ENCODE results near the gene UBE3C.

The UBE3C gene

DNA sequence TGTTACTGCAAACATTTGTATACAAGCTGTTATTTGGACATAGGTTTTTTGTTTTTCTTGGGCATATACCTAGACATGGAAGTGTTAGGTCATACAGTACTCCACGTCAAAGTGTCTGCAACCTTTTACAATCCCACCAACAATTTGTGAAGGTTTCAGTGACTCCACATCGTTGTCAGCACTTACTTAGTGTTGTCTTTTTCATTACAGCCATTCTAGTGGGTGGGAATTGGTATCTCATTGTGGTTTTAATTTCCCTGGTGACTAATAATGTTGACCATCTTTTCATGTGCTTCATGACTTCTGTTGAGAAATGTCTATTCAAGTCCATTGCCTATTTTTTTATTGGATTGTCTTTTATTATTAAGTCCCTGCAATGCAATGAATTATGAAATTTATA is 95.0 kb downstream of the UBE3C start:
- Histone ChIP-seq H3K27ac (ENCODE audit: low read depth, low read length) (no peak overlapping the region), H2AFZ (ENCODE audit: low read length, unreplicated experiment) (no peak overlapping the region), H3K36me3 (ENCODE audit: insufficient read depth, low read length) (peaks cover 19% of the 10 kb centered on the region)

DNA sequence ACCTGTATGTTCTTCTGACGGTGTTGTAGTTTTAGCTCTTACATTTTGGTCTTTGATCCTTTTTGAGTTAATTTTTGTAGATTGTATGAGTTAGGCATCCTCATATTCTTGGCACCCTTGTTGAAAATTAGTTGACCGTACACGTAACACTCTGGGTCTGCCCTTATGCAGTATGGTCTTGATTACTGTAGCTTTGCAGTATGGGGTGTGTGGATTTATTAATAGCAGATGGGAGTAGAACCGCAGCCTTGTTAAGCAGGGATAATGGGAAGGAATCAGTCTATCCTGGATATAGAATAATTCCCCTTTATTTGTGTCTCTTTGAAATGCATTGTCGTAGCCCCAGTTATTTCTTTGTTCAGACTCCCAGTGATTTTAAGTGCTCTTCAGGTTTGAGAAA is 95.5 kb downstream of the UBE3C start:
- no peak overlapping the region for H2AFZ ChIP-seq (ENCODE audit: low read length, unreplicated experiment)
- peaks cover 9% of the 10 kb centered on the region for H3K79me2 ChIP-seq (ENCODE audit: control insufficient read depth, insufficient read depth, low read length, unreplicated experiment)
- peaks cover 22% of the 10 kb centered on the region for H3K4me1 ChIP-seq (ENCODE audit: control insufficient read depth, insufficient read depth, low read length, unreplicated experiment)
- no peak overlapping the region for H3K4me3 ChIP-seq (ENCODE audit: low read depth, low read length)
- no peak overlapping the region for H3K27ac ChIP-seq (ENCODE audit: low read depth, low read length)
- H3K36me3 ChIP-seq (ENCODE audit: insufficient read depth, low read length), result peaks cover 19% of the 10 kb centered on the region
- no peaks in the 10 kb centered on the region for H3K27me3 ChIP-seq (ENCODE audit: insufficient read depth, low read length)

More for the DNA sequence above, 95.0 kb downstream of the UBE3C start:
- no peaks in the 10 kb centered on the region for H3K27me3 ChIP-seq (ENCODE audit: insufficient read depth, low read length)
- H3K4me1 ChIP-seq (ENCODE audit: control insufficient read depth, insufficient read depth, low read length, unreplicated experiment), result peaks cover 22% of the 10 kb centered on the region
- H3K4me3 ChIP-seq (ENCODE audit: low read depth, low read length), result no peak overlapping the region
- peaks cover 9% of the 10 kb centered on the region for H3K79me2 ChIP-seq (ENCODE audit: control insufficient read depth, insufficient read depth, low read length, unreplicated experiment)

DNA sequence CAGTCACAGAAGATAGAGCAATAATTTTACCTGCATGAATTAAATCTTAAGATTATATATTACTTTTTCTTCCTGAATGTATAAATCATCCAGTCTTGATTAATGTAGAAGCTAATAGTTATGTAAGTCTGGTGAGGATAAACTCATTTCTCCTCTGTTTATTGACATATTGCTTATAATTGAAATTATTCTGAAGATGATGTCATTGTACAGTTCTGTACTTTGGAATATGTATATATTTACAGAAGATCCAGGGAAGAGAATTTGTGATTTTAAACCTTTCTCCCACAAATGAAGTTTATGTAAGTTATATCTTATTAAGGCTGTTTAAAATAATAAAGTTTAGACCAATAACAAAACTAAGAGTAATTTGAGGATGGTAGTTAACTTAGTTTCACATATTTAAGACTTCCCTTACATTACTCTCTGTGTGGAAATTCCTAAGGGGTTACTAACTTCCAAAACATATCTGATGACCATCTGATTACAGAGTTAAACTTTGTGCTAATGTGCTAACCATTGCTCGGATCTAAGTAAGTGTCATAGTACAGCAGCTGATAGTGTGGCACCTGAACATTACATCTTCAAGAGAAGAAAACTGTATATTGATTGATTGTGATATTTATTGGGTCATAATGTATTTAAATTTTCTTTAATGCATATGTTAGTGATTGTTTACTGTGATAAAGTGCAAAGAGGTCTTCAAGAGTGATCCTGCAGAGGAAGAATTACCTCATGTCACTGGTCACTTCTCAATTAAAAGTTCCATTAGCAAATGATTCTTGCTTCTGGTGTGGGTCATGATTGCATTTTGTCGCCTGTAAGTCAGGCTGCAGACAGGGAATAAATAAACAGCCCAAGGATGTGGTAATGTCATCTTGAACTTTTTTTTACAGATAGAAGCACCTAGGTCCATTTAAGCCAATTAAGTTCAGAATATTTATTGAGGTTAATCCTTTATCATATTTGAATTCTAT is 96.9 kb downstream of the UBE3C start:
- Histone ChIP-seq H3K27ac (ENCODE audit: low read depth, low read length) (peak overlapping the region; percentile 36), H3K79me2 (ENCODE audit: control insufficient read depth, insufficient read depth, low read length, unreplicated experiment) (peaks cover 9% of the 10 kb centered on the region), H3K36me3 (ENCODE audit: insufficient read depth, low read length) (peaks cover 19% of the 10 kb centered on the region), H3K4me1 (ENCODE audit: control insufficient read depth, insufficient read depth, low read length, unreplicated experiment) (peaks cover 22% of the 10 kb centered on the region), H3K27me3 (ENCODE audit: insufficient read depth, low read length) (no peaks in the 10 kb centered on the region), H3K4me3 (ENCODE audit: low read depth, low read length) (no peak overlapping the region), H2AFZ (ENCODE audit: low read length, unreplicated experiment) (no peak overlapping the region)

DNA sequence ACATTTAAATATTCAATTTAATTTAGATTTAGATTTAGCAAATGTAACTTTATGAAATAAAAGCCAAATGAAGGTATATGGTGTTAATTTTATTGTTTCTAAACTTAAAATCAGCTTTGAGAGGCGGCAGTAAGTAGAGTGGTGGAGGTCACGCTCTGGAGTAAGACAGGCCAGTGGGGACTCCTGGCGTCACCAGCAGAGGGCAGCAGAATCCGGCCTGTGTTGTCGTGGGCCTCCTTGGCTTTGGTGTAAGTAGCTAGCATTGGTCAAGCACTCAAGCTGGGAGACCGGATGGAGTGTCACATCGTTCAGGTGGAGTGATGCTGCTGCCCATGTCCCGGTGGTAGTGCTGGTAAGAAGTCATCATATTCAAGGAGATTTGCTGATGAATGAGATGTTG is 99.4 kb downstream of the UBE3C start:
- Histone ChIP-seq H3K36me3 (ENCODE audit: insufficient read depth, low read length) (peaks cover 12% of the 10 kb centered on the region), H3K79me2 (ENCODE audit: control insufficient read depth, insufficient read depth, low read length, unreplicated experiment) (peaks cover 9% of the 10 kb centered on the region), H3K4me3 (ENCODE audit: low read depth, low read length) (no peak overlapping the region), H3K27me3 (ENCODE audit: insufficient read depth, low read length) (no peaks in the 10 kb centered on the region), H3K27ac (ENCODE audit: low read depth, low read length) (no peak overlapping the region), H2AFZ (ENCODE audit: low read length, unreplicated experiment) (no peak overlapping the region), H3K4me1 (ENCODE audit: control insufficient read depth, insufficient read depth, low read length, unreplicated experiment) (peaks cover 22% of the 10 kb centered on the region)

DNA sequence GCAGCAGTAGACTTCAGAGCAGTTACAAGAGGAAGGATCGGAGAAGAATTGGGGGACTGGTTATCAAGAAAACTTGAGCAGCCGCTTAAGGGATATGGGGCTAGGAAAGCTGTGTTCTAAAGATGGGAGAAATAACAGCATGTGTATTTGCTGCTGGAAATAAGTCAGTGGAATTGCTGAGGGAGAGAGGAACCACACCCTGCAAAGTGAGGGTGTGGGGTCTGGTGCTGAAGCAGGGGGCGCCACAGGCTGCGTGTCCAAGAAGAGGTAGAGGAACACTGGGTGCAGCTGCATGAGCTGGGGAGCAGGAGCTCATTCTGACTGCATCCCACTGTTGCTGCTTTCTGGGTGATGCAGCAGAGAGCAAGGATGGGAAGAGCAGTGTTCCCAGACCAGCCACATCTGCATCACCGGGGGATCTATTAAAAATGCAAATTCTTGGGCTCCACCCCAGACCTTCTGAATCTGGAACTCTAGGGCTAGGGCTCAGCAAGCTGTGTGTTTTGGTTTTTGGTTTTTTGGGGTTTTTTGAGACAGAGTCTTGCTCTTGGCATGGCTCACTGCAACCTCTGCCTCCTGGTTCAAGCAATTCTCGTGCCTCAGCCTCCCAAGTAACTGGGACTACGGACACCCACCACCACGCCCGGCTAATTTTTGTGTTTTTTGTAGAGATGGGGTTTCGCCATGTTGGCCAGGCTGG is 101.0 kb downstream of the UBE3C start:
- H2AFZ ChIP-seq (ENCODE audit: low read length, unreplicated experiment), result no peak overlapping the region
- no peaks in the 10 kb centered on the region for H3K27me3 ChIP-seq (ENCODE audit: insufficient read depth, low read length)
- H3K27ac ChIP-seq (ENCODE audit: low read depth, low read length), result no peak overlapping the region
- no peak overlapping the region for H3K4me3 ChIP-seq (ENCODE audit: low read depth, low read length)
- peaks cover 4% of the 10 kb centered on the region for H3K36me3 ChIP-seq (ENCODE audit: insufficient read depth, low read length)
- peaks cover 3% of the 10 kb centered on the region for H3K79me2 ChIP-seq (ENCODE audit: control insufficient read depth, insufficient read depth, low read length, unreplicated experiment)
- H3K4me1 ChIP-seq (ENCODE audit: control insufficient read depth, insufficient read depth, low read length, unreplicated experiment), result peaks cover 13% of the 10 kb centered on the region

DNA sequence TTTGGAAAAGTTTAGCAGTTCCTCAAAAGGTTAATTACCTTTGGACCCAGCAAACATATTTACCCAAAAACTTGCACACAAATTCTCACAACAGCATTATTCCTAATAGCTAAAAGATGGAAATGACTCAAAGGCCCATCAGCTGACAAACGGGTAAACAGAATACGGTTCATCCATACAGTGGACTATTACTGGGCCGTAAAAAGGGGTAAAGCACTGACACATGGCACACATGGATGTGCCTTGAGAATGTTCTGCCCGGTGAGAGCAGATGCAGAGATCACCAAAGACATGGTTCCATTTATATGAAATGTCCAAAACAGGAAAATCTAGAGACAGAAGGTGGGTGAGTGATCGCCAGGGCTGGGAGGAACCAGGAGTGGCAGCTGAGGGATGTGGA is 102.9 kb downstream of the UBE3C start:
- Histone ChIP-seq H2AFZ (ENCODE audit: low read length, unreplicated experiment) (no peak overlapping the region), H3K4me3 (ENCODE audit: low read depth, low read length) (no peak overlapping the region), H3K27ac (ENCODE audit: low read depth, low read length) (no peak overlapping the region), H3K79me2 (ENCODE audit: control insufficient read depth, insufficient read depth, low read length, unreplicated experiment) (no peaks in the 10 kb centered on the region), H3K27me3 (ENCODE audit: insufficient read depth, low read length) (no peaks in the 10 kb centered on the region), H3K4me1 (ENCODE audit: control insufficient read depth, insufficient read depth, low read length, unreplicated experiment) (no peaks in the 10 kb centered on the region), H3K36me3 (ENCODE audit: insufficient read depth, low read length) (peaks cover 4% of the 10 kb centered on the region)

DNA sequence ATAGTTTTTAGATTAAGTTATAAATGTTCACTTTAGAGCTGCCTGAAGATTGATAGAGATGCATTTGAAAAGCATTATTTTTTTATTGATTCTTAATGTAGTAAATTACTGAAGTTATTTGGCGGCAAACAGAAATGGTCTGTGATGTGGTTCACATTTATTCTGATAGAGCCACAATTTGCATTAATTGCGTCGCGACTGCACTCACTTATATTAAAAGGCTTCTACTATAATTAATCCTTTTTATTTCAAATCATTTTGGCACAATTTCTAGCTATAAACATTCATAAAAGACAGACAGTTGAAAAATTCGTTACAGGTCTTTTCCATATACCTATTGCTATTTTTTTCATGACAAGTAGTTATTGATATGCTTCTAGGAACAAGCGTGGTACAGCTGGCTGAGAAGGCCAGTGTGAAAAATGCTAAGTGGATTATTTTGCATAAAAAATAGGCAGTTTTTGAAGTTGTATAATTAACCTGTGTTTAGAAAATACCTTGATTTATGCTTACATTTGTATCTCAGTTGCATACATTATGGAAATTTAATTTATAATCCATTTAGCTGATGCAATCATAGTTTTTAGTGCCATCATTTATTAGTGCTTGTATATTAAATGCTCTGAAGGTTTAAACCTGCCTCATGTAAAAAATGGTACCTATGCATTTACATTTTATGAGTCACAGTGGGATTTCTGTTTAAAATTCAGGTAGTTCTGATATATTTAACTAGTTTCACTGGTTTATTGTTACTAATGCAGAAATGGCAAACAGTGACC is 106.0 kb downstream of the UBE3C start:
- Histone ChIP-seq H3K4me3 (ENCODE audit: low read depth, low read length) (no peak overlapping the region), H3K4me1 (ENCODE audit: control insufficient read depth, insufficient read depth, low read length, unreplicated experiment) (no peaks in the 10 kb centered on the region), H3K27me3 (ENCODE audit: insufficient read depth, low read length) (no peaks in the 10 kb centered on the region), H2AFZ (ENCODE audit: low read length, unreplicated experiment) (no peak overlapping the region), H3K36me3 (ENCODE audit: insufficient read depth, low read length) (no peaks in the 10 kb centered on the region), H3K79me2 (ENCODE audit: control insufficient read depth, insufficient read depth, low read length, unreplicated experiment) (no peaks in the 10 kb centered on the region), H3K27ac (ENCODE audit: low read depth, low read length) (no peak overlapping the region)

DNA sequence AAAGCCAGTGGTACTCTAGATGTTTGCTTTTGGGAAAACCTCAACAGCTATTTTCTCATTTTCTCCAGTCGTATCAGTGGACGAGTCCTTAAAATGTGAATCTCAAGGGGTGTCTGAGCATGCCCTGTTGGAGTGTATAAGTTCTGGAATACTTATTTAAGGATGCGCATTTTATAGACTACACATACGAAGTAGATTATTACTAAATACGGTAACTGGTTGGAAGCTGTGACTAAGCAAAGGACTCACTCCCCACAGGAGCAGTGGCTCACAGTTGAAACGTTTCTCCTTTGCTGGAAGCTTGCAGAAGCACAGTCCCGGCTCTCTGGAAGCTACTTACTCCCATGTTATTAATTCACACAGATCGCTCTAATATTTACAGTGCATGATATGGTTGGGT is 107.3 kb downstream of the UBE3C start:
- Histone ChIP-seq H3K79me2 (ENCODE audit: control insufficient read depth, insufficient read depth, low read length, unreplicated experiment) (no peaks in the 10 kb centered on the region), H3K4me3 (ENCODE audit: low read depth, low read length) (no peak overlapping the region), H3K4me1 (ENCODE audit: control insufficient read depth, insufficient read depth, low read length, unreplicated experiment) (no peaks in the 10 kb centered on the region), H3K27me3 (ENCODE audit: insufficient read depth, low read length) (no peaks in the 10 kb centered on the region), H2AFZ (ENCODE audit: low read length, unreplicated experiment) (no peak overlapping the region), H3K27ac (ENCODE audit: low read depth, low read length) (no peak overlapping the region), H3K36me3 (ENCODE audit: insufficient read depth, low read length) (no peaks in the 10 kb centered on the region)

DNA sequence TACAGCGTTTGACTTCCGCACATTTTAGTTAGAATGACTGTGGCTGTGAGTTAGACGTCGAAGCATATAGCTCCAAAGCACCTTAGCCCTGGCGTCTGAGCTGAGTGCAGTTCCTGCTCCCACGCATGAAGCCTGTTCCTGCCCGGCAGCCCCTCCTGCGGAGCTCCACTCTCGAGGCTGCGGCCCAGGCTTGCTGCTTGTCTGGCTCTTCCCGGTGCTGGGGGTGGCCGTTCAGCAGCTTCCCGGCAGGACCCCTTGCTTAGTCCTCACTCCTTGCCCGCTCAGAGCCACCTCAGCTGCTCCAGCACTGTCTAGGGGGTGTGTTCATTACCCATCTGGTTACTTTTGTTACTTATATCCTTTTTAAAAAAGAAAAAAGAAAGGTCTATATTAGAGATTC is 109.9 kb downstream of the UBE3C start:
- H3K36me3 ChIP-seq (ENCODE audit: insufficient read depth, low read length), result peaks cover 11% of the 10 kb centered on the region; the same call in 1 of the 2 replicates
- H3K27me3 ChIP-seq (ENCODE audit: insufficient read depth, low read length), result no peaks in the 10 kb centered on the region
- no peaks in the 10 kb centered on the region for H3K4me1 ChIP-seq (ENCODE audit: control insufficient read depth, insufficient read depth, low read length, unreplicated experiment)
- no peak overlapping the region for H3K4me3 ChIP-seq (ENCODE audit: low read depth, low read length)
- no peaks in the 10 kb centered on the region for H3K79me2 ChIP-seq (ENCODE audit: control insufficient read depth, insufficient read depth, low read length, unreplicated experiment)
- no peak overlapping the region for H2AFZ ChIP-seq (ENCODE audit: low read length, unreplicated experiment)
- no peak overlapping the region for H3K27ac ChIP-seq (ENCODE audit: low read depth, low read length)

DNA sequence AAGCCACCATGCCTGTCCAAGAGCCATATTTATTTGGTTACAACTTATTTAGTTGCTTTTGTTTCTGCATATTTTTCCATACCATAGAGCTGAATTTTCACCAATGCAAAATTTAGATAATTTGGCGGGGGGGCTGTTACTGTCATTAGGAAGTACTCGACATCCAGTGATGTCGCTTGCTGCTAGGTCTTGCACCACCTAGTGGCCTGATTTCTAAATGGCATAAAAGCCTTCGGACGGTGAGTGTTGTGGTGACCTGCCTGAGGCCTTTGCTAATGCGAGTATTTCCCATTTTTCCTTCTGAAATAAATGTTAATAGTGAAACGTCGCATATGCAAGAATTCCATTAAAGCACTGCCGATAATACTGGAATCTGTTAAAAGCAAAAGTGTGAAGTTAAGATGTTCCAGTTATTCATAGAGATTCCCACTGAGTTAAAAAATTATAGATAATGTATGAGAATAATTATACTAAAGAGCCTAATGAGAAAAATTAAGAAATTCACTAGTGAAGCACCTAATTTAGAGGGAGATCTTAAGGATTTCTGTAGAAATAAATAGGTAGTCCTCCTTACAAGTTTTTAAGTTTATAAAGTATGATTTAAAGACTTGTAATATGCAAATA is 112.0 kb downstream of the UBE3C start:
- Histone ChIP-seq H3K27ac (ENCODE audit: low read depth, low read length) (no peak overlapping the region), H3K36me3 (ENCODE audit: insufficient read depth, low read length) (peaks cover 23% of the 10 kb centered on the region; the same call in 1 of the 2 replicates), H3K4me3 (ENCODE audit: low read depth, low read length) (no peak overlapping the region), H2AFZ (ENCODE audit: low read length, unreplicated experiment) (no peak overlapping the region), H3K79me2 (ENCODE audit: control insufficient read depth, insufficient read depth, low read length, unreplicated experiment) (no peaks in the 10 kb centered on the region), H3K27me3 (ENCODE audit: insufficient read depth, low read length) (no peaks in the 10 kb centered on the region), H3K4me1 (ENCODE audit: control insufficient read depth, insufficient read depth, low read length, unreplicated experiment) (peaks cover 4% of the 10 kb centered on the region)

Measured in ACC112 (cell line).